ENCODE measurements around the gene SUCLG2.

Gene SUCLG2

GRCh38 chr3:67601919-67602608 is 52.3 kb downstream of the SUCLG2 start:
- TF ChIP-seq PATZ1 (CRISPR knock-in tag; IDR thresholded peaks at IDR 0.05; ENCODE audit: borderline replicate concordance) (no peak), RARB (CRISPR knock-in tag; IDR thresholded peaks at IDR 0.05) (no peak), ARNTL (CRISPR knock-in tag; IDR thresholded peaks at IDR 0.05; ENCODE audit: borderline replicate concordance, low read depth) (no peak)
- ATAC-seq, result no peak

- ATAC-seq, result no peak
- no peak for TF ChIP-seq CREB5 (CRISPR knock-in tag; IDR thresholded peaks at IDR 0.05; ENCODE audit: low read depth)
- no peak for TF ChIP-seq OSR1 (CRISPR knock-in tag; IDR thresholded peaks at IDR 0.05)
- no peak for TF ChIP-seq POU6F1 (CRISPR knock-in tag; IDR thresholded peaks at IDR 0.05; ENCODE audit: borderline replicate concordance, low read depth)
- no peak for TF ChIP-seq ZFP3 (CRISPR knock-in tag; IDR thresholded peaks at IDR 0.05)
- no peak for TF ChIP-seq ISL1 (CRISPR knock-in tag; IDR thresholded peaks at IDR 0.05)
- no peak for TF ChIP-seq ESRRG (CRISPR knock-in tag; IDR thresholded peaks at IDR 0.05)
- no peak for TF ChIP-seq ZC3H10 (CRISPR knock-in tag; IDR thresholded peaks at IDR 0.05)
- no peak for TF ChIP-seq ARNTL (CRISPR knock-in tag; IDR thresholded peaks at IDR 0.05; ENCODE audit: borderline replicate concordance, low read depth)
- no peak for TF ChIP-seq GLIS3 (CRISPR knock-in tag; IDR thresholded peaks at IDR 0.05)
- TF ChIP-seq TSHZ2 (CRISPR knock-in tag; IDR thresholded peaks at IDR 0.05), result no peak
- TF ChIP-seq ZFP30 (CRISPR knock-in tag; IDR thresholded peaks at IDR 0.05), result no peak
Measured at GRCh38 chr3:67601385-67601784, 53.0 kb downstream of the SUCLG2 start.

GRCh38 chr3:67599821-67600220 is 54.6 kb downstream of the SUCLG2 start:
- ATAC-seq, result no peak
- TF ChIP-seq PPARA (CRISPR knock-in tag; IDR thresholded peaks at IDR 0.05; ENCODE audit: borderline replicate concordance), result no peak
- TF ChIP-seq ARNTL (CRISPR knock-in tag; IDR thresholded peaks at IDR 0.05; ENCODE audit: borderline replicate concordance, low read depth), result no peak
- no peak for TF ChIP-seq ZFP30 (CRISPR knock-in tag; IDR thresholded peaks at IDR 0.05)
- TF ChIP-seq OSR1 (CRISPR knock-in tag; IDR thresholded peaks at IDR 0.05), result no peak
- no peak for TF ChIP-seq CSDC2 (CRISPR knock-in tag; IDR thresholded peaks at IDR 0.05)
- no peak for TF ChIP-seq TOX (CRISPR knock-in tag; IDR thresholded peaks at IDR 0.05; ENCODE audit: borderline replicate concordance)
- no peak for TF ChIP-seq POU6F1 (CRISPR knock-in tag; IDR thresholded peaks at IDR 0.05; ENCODE audit: borderline replicate concordance, low read depth)
- no peak for TF ChIP-seq ZFP3 (CRISPR knock-in tag; IDR thresholded peaks at IDR 0.05)
- TF ChIP-seq TCF4 (CRISPR knock-in tag; IDR thresholded peaks at IDR 0.05; ENCODE audit: borderline replicate concordance), result no peak
- no peak for TF ChIP-seq CSRNP3 (CRISPR knock-in tag; IDR thresholded peaks at IDR 0.05)
- no peak for TF ChIP-seq TSHZ2 (CRISPR knock-in tag; IDR thresholded peaks at IDR 0.05)

Measured in SK-N-SH treated with all-trans-retinoic acid at 6 μM for 48 hours (cell line).